ENCODE results near the gene AMDHD2.
A peak's percentile ranks its signal among the peaks of the same experiment; 100 is the strongest.
"Not testable (repeated sequence)": the region's sequence is repeated elsewhere in the genome, so short reads cannot be mapped to it uniquely, and the experiment has no call there.

Gene AMDHD2

GRCh38 chr16:2517954-2518605, 2.1 kb upstream of the AMDHD2 start:
- no peak for DNase-seq (ENCODE audit: low spot score)

- DNase-seq (ENCODE audit: low spot score), result no peak
Observed at GRCh38 chr16:2518823-2519710, 1.1 kb upstream of the AMDHD2 start.

- no peak for DNase-seq (ENCODE audit: low spot score)
Observed at GRCh38 chr16:2519711-2520080, 475 bp upstream of the AMDHD2 start.

GRCh38 chr16:2520784-2521531, 787 bp downstream of the AMDHD2 start:
- DNase-seq (ENCODE audit: low spot score), result peak; percentile 78

GRCh38 chr16:2523801-2524231, 3.6 kb downstream of the AMDHD2 start:
- no peak for DNase-seq (ENCODE audit: low spot score)

GRCh38 chr16:2524339-2524938, 4.3 kb downstream of the AMDHD2 start:
- no peak for DNase-seq (ENCODE audit: low spot score)

GRCh38 chr16:2526135-2526534, 6.0 kb downstream of the AMDHD2 start:
- no peak for DNase-seq (ENCODE audit: low spot score)

GRCh38 chr16:2527071-2527783, 7.1 kb downstream of the AMDHD2 start:
- no peak for DNase-seq (ENCODE audit: low spot score)

GRCh38 chr16:2527784-2528100, 7.6 kb downstream of the AMDHD2 start:
- DNase-seq (ENCODE audit: low spot score), result no peak

GRCh38 chr16:2528161-2529060, 8.2 kb downstream of the AMDHD2 start:
- no peak for DNase-seq (ENCODE audit: low spot score)

- peak; percentile 31 for DNase-seq (ENCODE audit: low spot score)
Observed at GRCh38 chr16:2529061-2529931, 9.1 kb downstream of the AMDHD2 start.

- DNase-seq (ENCODE audit: low spot score), result no peak
Observed at GRCh38 chr16:2529961-2530628, 9.9 kb downstream of the AMDHD2 start.

- no peak for DNase-seq (ENCODE audit: low spot score)
Observed at GRCh38 chr16:2530629-2531318, 10.6 kb downstream of the AMDHD2 start.

- DNase-seq (ENCODE audit: low spot score), result no peak
Observed at GRCh38 chr16:2531371-2531695, 11.2 kb downstream of the AMDHD2 start, which contains the start of gene CEMP1. CEMP1 (minus strand) TSS chr16:2531408; CDS start chr16:2531073, 335 bp downstream.

- peak; percentile 97 for DNase-seq (ENCODE audit: low spot score)
Observed at GRCh38 chr16:2531696-2532493, 11.7 kb downstream of the AMDHD2 start.

GRCh38 chr16:2532494-2533141, 12.4 kb downstream of the AMDHD2 start:
- DNase-seq (ENCODE audit: low spot score), result peak; percentile 70

GRCh38 chr16:2533142-2533755, 13.1 kb downstream of the AMDHD2 start:
- not testable (repeated sequence) for DNase-seq (ENCODE audit: low spot score)
